Stimulated activated CD8-positive, alpha-beta memory T cell treated with anti-CD3 and anti-CD28 coated beads, Interleukin-15, amount 100 ng/mL, for 24 hours (primary cell): ENCODE data around the gene FUNDC1.
"Not testable (repeated sequence)": the region's sequence is repeated elsewhere in the genome, so short reads cannot be mapped to it uniquely, and the experiment has no call there.

ENCODE experiments used
- DNase-seq: peaks from one replicate; pipeline ENCODE4 v3.0.0-alpha.2; 2020; ENCODE audit warnings: low read depth

Gene FUNDC1

GRCh38 chrX:44542567-44543325 is at the start of gene FUNDC1:
Gene FUNDC1, minus strand, starts transcription at chrX:44542859. Its CDS starts 27 bp downstream, at chrX:44542832.
- DNase-seq: peak; percentile 70

GRCh38 chrX:44585866-44586265 is 43.2 kb upstream of the FUNDC1 start:
- DNase-seq: no peak

- no peak for DNase-seq
These were observed 37.8 kb upstream of the FUNDC1 start for GRCh38 chrX:44580466-44580865.

GRCh38 chrX:44572340-44572938 is 29.8 kb upstream of the FUNDC1 start:
- DNase-seq: no peak

- no peak for DNase-seq
These were observed 27.9 kb upstream of the FUNDC1 start for GRCh38 chrX:44570522-44570921.

- DNase-seq: no peak
These were observed 26.5 kb upstream of the FUNDC1 start for GRCh38 chrX:44569122-44569521.

GRCh38 chrX:44568196-44568595 is 25.5 kb upstream of the FUNDC1 start:
- no peak for DNase-seq

GRCh38 chrX:44561896-44562295 is 19.2 kb upstream of the FUNDC1 start:
- not testable (repeated sequence) for DNase-seq

GRCh38 chrX:44550563-44550962 is 7.9 kb upstream of the FUNDC1 start:
- DNase-seq: no peak

- not testable (repeated sequence) for DNase-seq
These were observed 2.8 kb upstream of the FUNDC1 start for GRCh38 chrX:44545454-44545853.

GRCh38 chrX:44544036-44544435 is 1.4 kb upstream of the FUNDC1 start:
- DNase-seq: no peak

GRCh38 chrX:44536198-44536597 is 6.5 kb downstream of the FUNDC1 start:
- no peak for DNase-seq

- DNase-seq: no peak
These were observed 13.3 kb downstream of the FUNDC1 start for GRCh38 chrX:44529310-44529709.

GRCh38 chrX:44514272-44514671 is 28.4 kb downstream of the FUNDC1 start:
- no peak for DNase-seq

- no peak for DNase-seq
These were observed 35.4 kb downstream of the FUNDC1 start for GRCh38 chrX:44507292-44507691.

GRCh38 chrX:44506678-44507077 is 36.0 kb downstream of the FUNDC1 start:
- no peak for DNase-seq

- no peak for DNase-seq
These were observed 39.1 kb downstream of the FUNDC1 start for GRCh38 chrX:44503560-44503959.

GRCh38 chrX:44495091-44495490 is 47.6 kb downstream of the FUNDC1 start:
- no peak for DNase-seq

- DNase-seq: no peak
These were observed 48.3 kb downstream of the FUNDC1 start for GRCh38 chrX:44494357-44494756.

- DNase-seq: no peak
These were observed 53.1 kb downstream of the FUNDC1 start for GRCh38 chrX:44489515-44489914.

- DNase-seq: no peak
These were observed 58.0 kb downstream of the FUNDC1 start for GRCh38 chrX:44484607-44485146.

- no peak for DNase-seq
These were observed 58.6 kb downstream of the FUNDC1 start for GRCh38 chrX:44483965-44484606.

GRCh38 chrX:44482575-44482974 is 60.1 kb downstream of the FUNDC1 start:
- DNase-seq: no peak
